Calu3 (cell line): ENCODE data around the gene RAPGEF4. TPM values are rescaled to one million over a fixed set of nuclear protein-coding genes. Genes with fewer than 3 reads are reported as not detected.

Experiments used
- BruUV-seq: library from RNA; stranded (reverse); fragments of 400-500 nt; replicated peaks from 2 replicates; lab custom pipeline; 2021; lab: Mats Ljungman, UMichigan
- CTCF ChIA-PET: fragments of 300-600 bp; sonication (Branson Sonifier 250); formaldehyde crosslinking; loops from one replicate; lab custom pipeline; 2022; ENCODE audit warnings: antibody characterized with exemption; lab: Charles Lee
- DNase-seq: peaks from one replicate; pipeline ENCODE4 v3.0.0; 2022
- H3K27ac Mint-ChIP-seq: one replicate; pipeline ENCODE4 v1.8.0; 2022; ENCODE audit warnings: mixed read lengths; ENCODE audit not compliant: unreplicated experiment
- H3K27me3 Mint-ChIP-seq: one replicate; pipeline ENCODE4 v1.8.0; 2022; ENCODE audit warnings: mixed read lengths; ENCODE audit not compliant: unreplicated experiment
- H3K36me3 Mint-ChIP-seq: one replicate; pipeline ENCODE4 v1.8.0; 2022; ENCODE audit warnings: mild to moderate bottlenecking, moderate library complexity, mixed read lengths; ENCODE audit not compliant: insufficient read depth, unreplicated experiment
- H3K4me1 Mint-ChIP-seq: one replicate; pipeline ENCODE4 v1.8.0; 2022; ENCODE audit warnings: mild to moderate bottlenecking, low read depth, mixed read lengths; ENCODE audit not compliant: unreplicated experiment
- H3K4me3 Mint-ChIP-seq: one replicate; pipeline ENCODE4 v1.8.0; 2022; ENCODE audit warnings: mild to moderate bottlenecking, low read depth, moderate library complexity, mixed read lengths; ENCODE audit not compliant: unreplicated experiment
- H3K9me3 Mint-ChIP-seq: one replicate; pipeline ENCODE4 v1.8.0; 2022; ENCODE audit warnings: low read depth, mixed read lengths; ENCODE audit not compliant: unreplicated experiment
- intact Hi-C: fragments of 100-400 bp; cut with micrococcal nuclease; formaldehyde crosslinking; loops from one replicate; pipeline ENCODE4 v1.10.0; 2022; ENCODE audit not compliant: unreplicated experiment
- total RNA-seq: library from RNA; stranded (reverse); gene quantifications from 2 replicates; pipeline ENCODE4 v1.2.3, GENCODE V29; 2022
- TF ChIP-seq, protein P1 (sequence below): fragments of 200-600 bp; IDR thresholded peaks from one replicate; pipeline ENCODE4 v1.8.0; 2022; ENCODE audit warnings: antibody characterized with exemption; ENCODE audit not compliant: unreplicated experiment

RAPGEF4 gene
- total RNA-seq, 1 experiment from 2014 or later = 1.8 TPM

GRCh38 chr2:172884336-172884735 lies 148.7 kb downstream of the RAPGEF4 start:
- Mint-ChIP-seq H3K9me3 (no peaks in the 10 kb centered on the region), H3K27me3 (peaks cover 58% of the 10 kb centered on the region), H3K4me1 (no peaks in the 10 kb centered on the region), H3K36me3 (no peaks in the 10 kb centered on the region), H3K27ac (no peak overlapping the region), H3K4me3 (no peak overlapping the region)
- no TSS peak for BruUV-seq
- DNase-seq = no peak
- intact Hi-C loops = no loop called here
- TF ChIP-seq, protein P1, sequence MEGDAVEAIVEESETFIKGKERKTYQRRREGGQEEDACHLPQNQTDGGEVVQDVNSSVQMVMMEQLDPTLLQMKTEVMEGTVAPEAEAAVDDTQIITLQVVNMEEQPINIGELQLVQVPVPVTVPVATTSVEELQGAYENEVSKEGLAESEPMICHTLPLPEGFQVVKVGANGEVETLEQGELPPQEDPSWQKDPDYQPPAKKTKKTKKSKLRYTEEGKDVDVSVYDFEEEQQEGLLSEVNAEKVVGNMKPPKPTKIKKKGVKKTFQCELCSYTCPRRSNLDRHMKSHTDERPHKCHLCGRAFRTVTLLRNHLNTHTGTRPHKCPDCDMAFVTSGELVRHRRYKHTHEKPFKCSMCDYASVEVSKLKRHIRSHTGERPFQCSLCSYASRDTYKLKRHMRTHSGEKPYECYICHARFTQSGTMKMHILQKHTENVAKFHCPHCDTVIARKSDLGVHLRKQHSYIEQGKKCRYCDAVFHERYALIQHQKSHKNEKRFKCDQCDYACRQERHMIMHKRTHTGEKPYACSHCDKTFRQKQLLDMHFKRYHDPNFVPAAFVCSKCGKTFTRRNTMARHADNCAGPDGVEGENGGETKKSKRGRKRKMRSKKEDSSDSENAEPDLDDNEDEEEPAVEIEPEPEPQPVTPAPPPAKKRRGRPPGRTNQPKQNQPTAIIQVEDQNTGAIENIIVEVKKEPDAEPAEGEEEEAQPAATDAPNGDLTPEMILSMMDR = no peak
- CTCF ChIA-PET = no interaction called here

DNA sequence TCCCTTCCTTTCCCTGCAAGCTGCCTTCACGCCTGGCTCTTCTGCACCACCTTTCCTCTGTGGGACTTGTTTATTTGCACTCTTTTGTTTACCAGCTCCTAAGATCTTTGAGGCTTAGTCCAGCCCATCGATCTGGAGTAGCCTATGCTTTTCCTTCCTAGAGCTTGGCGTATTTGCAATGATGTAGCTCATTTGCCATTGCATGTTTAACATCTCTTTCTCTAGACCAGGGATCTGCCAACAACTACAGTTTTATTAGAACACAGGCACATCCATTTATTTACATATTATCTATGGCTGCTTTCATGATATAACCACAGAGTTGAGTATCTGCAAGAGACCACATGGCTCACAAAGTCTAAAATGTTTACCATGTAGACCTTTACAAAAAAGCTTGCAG lies 150.4 kb downstream of the RAPGEF4 start:
- Mint-ChIP-seq H3K9me3 (no peaks in the 10 kb centered on the region), H3K27ac (no peak overlapping the region), H3K27me3 (peaks cover 74% of the 10 kb centered on the region), H3K36me3 (no peaks in the 10 kb centered on the region), H3K4me3 (no peak overlapping the region), H3K4me1 (no peaks in the 10 kb centered on the region)
- TF ChIP-seq, protein P1 = no peak
- intact Hi-C loops = no loop called here
- DNase-seq = no peak
- BruUV-seq = no TSS peak
- CTCF ChIA-PET = no interaction called here

DNA sequence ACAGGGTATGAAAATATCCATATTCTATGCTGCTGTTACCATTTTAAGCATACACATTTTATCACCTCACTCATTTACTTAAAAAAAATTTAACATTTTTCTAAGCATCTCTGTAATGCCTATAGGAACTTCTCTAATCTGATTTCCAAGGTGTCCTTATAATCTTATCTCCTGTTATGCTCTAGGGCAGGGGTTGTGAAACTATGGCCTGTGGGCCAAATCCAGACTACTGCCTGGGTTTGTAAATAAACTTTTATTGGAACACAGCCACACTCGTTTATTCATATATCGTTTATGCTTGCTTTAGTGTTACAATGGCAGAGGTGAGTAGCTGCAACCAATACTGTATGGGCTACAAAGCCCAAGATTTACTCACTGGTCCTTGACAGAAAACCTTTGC lies 151.6 kb downstream of the RAPGEF4 start:
- Mint-ChIP-seq H3K36me3 (no peaks in the 10 kb centered on the region), H3K4me1 (no peaks in the 10 kb centered on the region), H3K27ac (no peak overlapping the region), H3K27me3 (peaks cover 87% of the 10 kb centered on the region), H3K4me3 (no peak overlapping the region), H3K9me3 (no peaks in the 10 kb centered on the region)
- CTCF ChIA-PET = no interaction called here
- intact Hi-C loops = no loop called here
- BruUV-seq = no TSS peak
- DNase-seq = no peak
- TF ChIP-seq, protein P1 = no peak

- intact Hi-C loops = no loop called here
- BruUV-seq = no TSS peak
- DNase-seq = no peak
- TF ChIP-seq, protein P1 = no peak
- CTCF ChIA-PET = no interaction called here
- no peaks in the 10 kb centered on the region for H3K36me3 Mint-ChIP-seq
- no peaks in the 10 kb centered on the region for H3K9me3 Mint-ChIP-seq
- H3K4me3 Mint-ChIP-seq = no peak overlapping the region
- peaks cover 88% of the 10 kb centered on the region for H3K27me3 Mint-ChIP-seq
- no peak overlapping the region for H3K27ac Mint-ChIP-seq
- H3K4me1 Mint-ChIP-seq = no peaks in the 10 kb centered on the region
Observed at GRCh38 chr2:172888714-172889669, 153.3 kb downstream of the RAPGEF4 start.
